GM12878 (cell line): ENCODE data around the gene TMC8. TPM values are rescaled to one million over a fixed set of nuclear protein-coding genes. Genes with fewer than 3 reads are reported as not detected.

Experiments used
- ATAC-seq: fragments of 200-7000 bp; cut with Tn5 transposase; 3 replicates; pipeline ENCODE4 v1.9.1; 2020; ENCODE audit warnings: mild to moderate bottlenecking, moderate library complexity
- BruUV-seq: library from RNA; stranded (reverse); fragments of 400-500 nt; replicated peaks from 2 replicates; lab custom pipeline; 2021; lab: Mats Ljungman, UMichigan
- CTCF ChIA-PET: fragments of 300-600 bp; sonication (Branson Sonifier 250); formaldehyde crosslinking; extraction: SDS; loops from one replicate; lab custom pipeline; 2021; ENCODE audit warnings: inconsistent platforms; lab: Yijun Ruan, JAX
- POLR2A ChIA-PET: fragments of 350-600 bp; formaldehyde crosslinking; extraction: SDS; loops from one replicate; lab custom pipeline; 2021; ENCODE audit warnings: inconsistent platforms; lab: Charles Lee
- RAD21 ChIA-PET: fragments of 300-600 bp; sonication (Branson Sonifier 250); formaldehyde crosslinking; loops from one replicate; lab custom pipeline; 2023; ENCODE audit warnings: antibody characterized with exemption; ENCODE audit not compliant: unreplicated experiment; lab: Charles Lee
- SMC1A ChIA-PET: fragments of 300-600 bp; sonication (Branson Sonifier 250); formaldehyde crosslinking; loops from one replicate; lab custom pipeline; 2023; ENCODE audit not compliant: unreplicated experiment, uncharacterized antibody; lab: Charles Lee
- DNase-seq: peaks from one replicate; pipeline ENCODE4 v3.0.0-alpha.2; 2011; ENCODE audit warnings: low read depth, low spot score
- FAIRE-seq: peaks from 3 replicates; lab custom pipeline; 2011; peaks lifted over from hg19 to GRCh38; lab: Jason Lieb, UNC
- H2AFZ ChIP-seq: 2 replicates; pipeline ENCODE4 v1.6.0; 2011; ENCODE audit warnings: low read depth, low read length, control low read depth; ENCODE audit not compliant: control insufficient read depth
- H3K27ac ChIP-seq: 2 replicates; pipeline ENCODE4 v1.5.1; 2011; ENCODE audit warnings: control low read depth; ENCODE audit not compliant: control insufficient read depth, insufficient read depth
- H3K27me3 ChIP-seq, 2 experiments: replicated peaks in 1 of 2; 2 replicates each; pipeline versions ENCODE4 v1.6.0 to v1.6.1; 2011; ENCODE audit warnings: low read length in 1 of 2; ENCODE audit not compliant: control insufficient read depth in 2 of 2, insufficient read depth in 2 of 2
- H3K36me3 ChIP-seq, 2 experiments: 2 replicates each; pipeline ENCODE4 v1.5.1; 2011; ENCODE audit warnings: low read length in 1 of 2; ENCODE audit not compliant: control insufficient read depth in 2 of 2, insufficient read depth in 2 of 2
- H3K4me1 ChIP-seq: 2 replicates; pipeline ENCODE4 v1.6.1; 2011; ENCODE audit warnings: mild to moderate bottlenecking, low read length, moderate library complexity, mixed read lengths; ENCODE audit not compliant: control insufficient read depth, insufficient read depth
- H3K4me2 ChIP-seq: 2 replicates; pipeline ENCODE4 v1.6.0; 2011; ENCODE audit warnings: control low read depth; ENCODE audit not compliant: control insufficient read depth, insufficient read depth
- H3K4me3 ChIP-seq: fragments of 200-600 bp; sonication (generic); 2 replicates; pipeline ENCODE4 v1.5.1; 2016
- H3K79me2 ChIP-seq: 2 replicates; pipeline ENCODE4 v1.6.0; 2011; ENCODE audit warnings: low read length; ENCODE audit not compliant: control insufficient read depth, insufficient read depth
- H3K9ac ChIP-seq: 2 replicates; pipeline ENCODE4 v1.8.0; 2011; ENCODE audit warnings: low read length, control low read depth, mixed read lengths; ENCODE audit not compliant: control insufficient read depth, insufficient read depth
- H3K9me3 ChIP-seq: replicated peaks from 3 replicates; pipeline ENCODE4 v1.5.1; 2011; ENCODE audit warnings: mild to moderate bottlenecking, low read length; ENCODE audit not compliant: control insufficient read depth, insufficient read depth
- H4K20me1 ChIP-seq: 2 replicates; pipeline ENCODE4 v1.6.0; 2011; ENCODE audit not compliant: control insufficient read depth, insufficient read depth
- ATF2 ChIP-seq: IDR thresholded peaks from 2 replicates; pipeline ENCODE4 v1.6.1; 2012; ENCODE audit warnings: low read length, inconsistent platforms
- CEBPZ ChIP-seq: fragments of 150-350 bp; IDR thresholded peaks from 2 replicates; pipeline ENCODE4 v1.6.1; 2016; ENCODE audit warnings: low read depth, low read length
- ELK1 ChIP-seq: IDR thresholded peaks from 2 replicates; pipeline ENCODE4 v1.6.1; 2012; ENCODE audit warnings: low read depth, low read length, improper control_type of control experiment
- ESRRA ChIP-seq: IDR thresholded peaks from 2 replicates; pipeline ENCODE4 v1.6.1; 2012; ENCODE audit warnings: mild to moderate bottlenecking, low read length, improper control_type of control experiment
- FOXM1 ChIP-seq: IDR thresholded peaks from 2 replicates; pipeline ENCODE4 v1.6.1; 2012; ENCODE audit warnings: low read depth, mild to moderate bottlenecking, inconsistent platforms, low read length, moderate library complexity
- HDAC2 ChIP-seq: fragments of 200-600 bp; sonication (generic); IDR thresholded peaks from 2 replicates; pipeline ENCODE4 v1.6.1; 2017
- JUND ChIP-seq: IDR thresholded peaks from 2 replicates; pipeline ENCODE4 v1.6.1; 2012; ENCODE audit warnings: low read depth, mild to moderate bottlenecking, low read length, improper control_type of control experiment, moderate library complexity
- KAT2A ChIP-seq: conservative IDR thresholded peaks from 2 replicates; pipeline ENCODE4 v1.6.1; 2011; ENCODE audit warnings: low read depth, low read length; ENCODE audit not compliant: control insufficient read depth
- MXI1 ChIP-seq: fragments of 150-350 bp; IDR thresholded peaks from 2 replicates; pipeline ENCODE4 v1.6.1; 2011; ENCODE audit warnings: low read depth, mild to moderate bottlenecking, inconsistent platforms, low read length, improper control_type of control experiment
- MYC ChIP-seq: IDR thresholded peaks from 2 replicates; pipeline ENCODE4 v1.6.1; 2011; ENCODE audit warnings: mild to moderate bottlenecking, low read length, moderate library complexity, inconsistent platforms; ENCODE audit not compliant: insufficient read depth, insufficient replicate concordance, insufficient read length, severe bottlenecking
- NFYB ChIP-seq: IDR thresholded peaks from 2 replicates; pipeline ENCODE4 v1.6.1; 2011; ENCODE audit warnings: low read depth, mild to moderate bottlenecking, low read length, improper control_type of control experiment, moderate library complexity; ENCODE audit not compliant: insufficient read depth
- PKNOX1 ChIP-seq: fragments of 450-650 bp; IDR thresholded peaks from 2 replicates; pipeline ENCODE4 v1.6.1; 2016; ENCODE audit warnings: mild to moderate bottlenecking
- POLR2AphosphoS5 ChIP-seq: IDR thresholded peaks from 2 replicates; pipeline ENCODE4 v1.6.1; 2011; ENCODE audit warnings: mild to moderate bottlenecking, low read length, inconsistent platforms
- RAD21 ChIP-seq: IDR thresholded peaks from 2 replicates; pipeline ENCODE4 v1.6.1; 2011; ENCODE audit warnings: mild to moderate bottlenecking, low read depth, low read length, moderate library complexity; ENCODE audit not compliant: insufficient read depth
- SIX5 ChIP-seq: IDR thresholded peaks from 2 replicates; pipeline ENCODE4 v1.6.1; 2011; ENCODE audit warnings: mild to moderate bottlenecking, low read depth, low read length, moderate library complexity; ENCODE audit not compliant: severe bottlenecking
- WRNIP1 ChIP-seq: IDR thresholded peaks from 2 replicates; pipeline ENCODE4 v1.6.1; 2011; ENCODE audit warnings: low read depth, low read length, improper control_type of control experiment, borderline replicate concordance
- WGBS: methylation state at CpG from one replicate; pipeline ENCODE4 v1.1.6; 2016; ENCODE audit warnings: low lambda C conversion rate; ENCODE audit not compliant: insufficient replicate concordance, insufficient coverage; ENCODE audit errors: missing lambda C conversion rate; 5-methylcytosine and 5-hydroxymethylcytosine counted together
- in situ Hi-C: fragments of 300-500 bp; cut with MboI; formaldehyde crosslinking; loops from 9 replicates; pipeline ENCODE4 v1.14.3; 2018; ENCODE audit warnings: mixed read lengths
- intact Hi-C: fragments of 100-400 bp; cut with micrococcal nuclease; formaldehyde crosslinking; loops from one replicate; pipeline ENCODE4 v1.14.2; 2022; ENCODE audit not compliant: unreplicated experiment
- polyA plus RNA-seq, 11 experiments: library from polyadenylated mRNA; depleted of rRNA in 4 of 11; unstranded in 6 of 11; stranded (reverse) in 5 of 11; fragments of >200 nt; fragmentation: Nextera tagmentation in 4 of 11; fragmentation: Illumina TruSeq in 1 of 11; extraction: Ambion mirVana in 4 of 11; extraction: Trizol in 1 of 11; gene quantifications; 1 replicate in 1 of 11; 2 replicates in 10 of 11; pipeline versions ENCODE4 v1.2.1 to v1.2.3, GENCODE V29; 2011 to 2016; ENCODE audit warnings: inconsistent platforms in 2 of 11, missing spikeins in 2 of 11, low read depth in 1 of 11
- total RNA-seq, 4 experiments: library from RNA; depleted of rRNA in 3 of 4; stranded (reverse); fragments of >200 nt in 3 of 4; fragmentation: Illumina TruSeq in 1 of 4; extraction: Trizol in 1 of 4; gene quantifications; 2 replicates each; pipeline versions ENCODE4 v1.2.1 to v1.2.3, GENCODE V29; 2013 to 2021

TMC8 gene
- total and polyA plus RNA-seq, 10 of the 15 experiments (the other 5 are each of a cell fraction or from before 2014, with no cell fraction given), result 2.7 to 128 (median 40.0) TPM

- ChIA-PET CTCF (interaction anchor here (0.7 to 5.2 kb wide), 7 partner anchors 68 to 336 kb away, joined by 3 to 100 read pairs (median 11); no protein-coding TSS in a partner anchor), POLR2A (no interaction called here), SMC1A (interaction anchor here (0.6 to 9.6 kb wide), 3 partner anchors 68 to 165 kb away, joined by 3 to 94 read pairs (median 3); no protein-coding TSS in a partner anchor), RAD21 (interaction anchor here (2.9 to 5.1 kb wide), 2 partner anchors 89 to 164 kb away, joined by 25 to 76 read pairs; no protein-coding TSS in a partner anchor)
- no peak overlapping the region for H2AFZ ChIP-seq
- in situ Hi-C loops (no loop called here), intact Hi-C loops (loop anchor here (5.0 to 10.0 kb wide), 2 partner anchors 69 to 338 kb away; no protein-coding TSS in a partner anchor)
- H4K20me1 ChIP-seq, result no peaks in the 10 kb centered on the region
- ATAC-seq, result no peak
- H3K4me2 ChIP-seq, result no peak overlapping the region
- H3K36me3 ChIP-seq, result peaks cover 0 to 6% of the 10 kb centered on the region in 2 experiments; a peak in 3 of 4 replicates
- H3K79me2 ChIP-seq, result no peaks in the 10 kb centered on the region
- H3K9ac ChIP-seq, result no peak overlapping the region
- BruUV-seq, result no TSS peak
- H3K27ac ChIP-seq, result no peak overlapping the region
- H3K9me3 ChIP-seq, result no peaks in the 10 kb centered on the region
- H3K27me3 ChIP-seq, result no peaks in the 10 kb centered on the region
- DNase-seq, result no peak
- H3K4me3 ChIP-seq, result no peak overlapping the region
- WGBS, result 87% methylated on average over 13 of the region's 13 CpGs
- no peaks in the 10 kb centered on the region for H3K4me1 ChIP-seq
- FAIRE-seq, result no peak
- TF ChIP-seq PKNOX1, result no peak
- no peak for TF ChIP-seq JUND
- TF ChIP-seq ATF2, result no peak
- TF ChIP-seq WRNIP1, result no peak
- TF ChIP-seq RAD21, result no peak
- no peak for TF ChIP-seq MXI1
- TF ChIP-seq FOXM1, result no peak
- no peak for TF ChIP-seq NFYB
- no peak for TF ChIP-seq ELK1
- TF ChIP-seq KAT2A, result no peak
- TF ChIP-seq CEBPZ, result no peak
- no peak for TF ChIP-seq POLR2AphosphoS5
- TF ChIP-seq MYC, result no peak
- no peak for TF ChIP-seq SIX5
- no peak for TF ChIP-seq HDAC2
- TF ChIP-seq ESRRA, result no peak
Measured at GRCh38 chr17:78086740-78087139, 43.8 kb upstream of the TMC8 start.
